Endothelial cell of umbilical vein (primary cell): ENCODE results near the gene CCDC57. TPM values are rescaled to one million over a fixed set of nuclear protein-coding genes. Genes with fewer than 3 reads are reported as not detected.

Experiments
- BruUV-seq: library from RNA; stranded (reverse); fragments of 400-500 nt; replicated peaks from 2 replicates; lab custom pipeline; 2021; lab: Mats Ljungman, UMichigan
- CTCF ChIA-PET: fragments of 300-600, 350-600 bp; sonication (Branson Sonifier 250); formaldehyde crosslinking; loops from one replicate; lab custom pipeline; 2021; ENCODE audit warnings: antibody characterized with exemption, inconsistent platforms; lab: Charles Lee
- POLR2A ChIA-PET: fragments of 300-600, 350-600 bp; sonication (Branson Sonifier 250); formaldehyde crosslinking; loops from one replicate; lab custom pipeline; 2021; ENCODE audit warnings: antibody characterized with exemption, inconsistent platforms; lab: Charles Lee
- DNase-seq: peaks from one replicate; pipeline ENCODE4 v3.0.0-alpha.2; 2011; ENCODE audit warnings: low read depth, low spot score
- FAIRE-seq: peaks from 2 replicates; lab custom pipeline; 2011; peaks lifted over from hg19 to GRCh38; lab: Jason Lieb, UNC
- H2AFZ ChIP-seq: 2 replicates; pipeline ENCODE4 v1.6.0; 2012; ENCODE audit warnings: low read depth, low read length, control low read depth, inconsistent platforms
- H3K27ac ChIP-seq: 2 replicates; pipeline ENCODE4 v1.5.1; 2011; ENCODE audit warnings: low read depth, mild to moderate bottlenecking, control low read depth, low read length, moderate library complexity; ENCODE audit not compliant: insufficient read depth
- H3K27me3 ChIP-seq, 2 experiments: 2 replicates each; pipeline versions ENCODE4 v1.6.0 to v1.6.1; 2011; ENCODE audit warnings: low read length in 2 of 2, mixed read lengths in 1 of 2; ENCODE audit not compliant: control insufficient read depth in 2 of 2, insufficient read depth in 2 of 2
- H3K36me3 ChIP-seq, 2 experiments: 2 replicates in 1 of 2; 3 replicates in 1 of 2; pipeline ENCODE4 v1.5.1; 2011; ENCODE audit warnings: low read length in 2 of 2, mild to moderate bottlenecking in 1 of 2, moderate library complexity in 1 of 2; ENCODE audit not compliant: control insufficient read depth in 2 of 2, insufficient read depth in 2 of 2; ENCODE audit errors: extremely low read depth in 1 of 2
- H3K4me1 ChIP-seq: 3 replicates; pipeline ENCODE4 v1.5.1; 2011; ENCODE audit warnings: mild to moderate bottlenecking, low read length; ENCODE audit not compliant: control insufficient read depth, insufficient read depth; ENCODE audit errors: extremely low read depth
- H3K4me2 ChIP-seq: 2 replicates; pipeline ENCODE4 v1.6.1; 2011; ENCODE audit warnings: low read length, control low read depth, mixed read lengths; ENCODE audit not compliant: insufficient read depth
- H3K4me3 ChIP-seq, 3 experiments: fragments of 200-600 bp in 1 of 3; sonication (generic), shearing (Covaris generic) in 1 of 3; replicated peaks in 1 of 3; 2 replicates each; pipeline ENCODE4 v1.5.1; 2011 to 2016; ENCODE audit warnings: control low read depth in 3 of 3, low read length in 3 of 3, mild to moderate bottlenecking in 2 of 3, inconsistent platforms in 1 of 3, low read depth in 1 of 3, moderate library complexity in 1 of 3; ENCODE audit not compliant: insufficient read depth in 1 of 3
- H3K79me2 ChIP-seq: 2 replicates; pipeline ENCODE4 v1.6.0; 2012; ENCODE audit warnings: low read length, inconsistent platforms; ENCODE audit not compliant: control insufficient read depth, insufficient read depth
- H3K9ac ChIP-seq: replicated peaks from 2 replicates; pipeline ENCODE3; 2011; ENCODE audit warnings: low read length, control low read depth; ENCODE audit not compliant: insufficient read depth; ENCODE audit errors: extremely low read depth
- H3K9me1 ChIP-seq: replicated peaks from 3 replicates; pipeline ENCODE4 v1.6.0; 2011; ENCODE audit warnings: mild to moderate bottlenecking, low read length; ENCODE audit not compliant: control insufficient read depth, insufficient read depth; ENCODE audit errors: extremely low read depth
- H3K9me3 ChIP-seq: replicated peaks from 2 replicates; pipeline ENCODE4 v1.5.1; 2012; ENCODE audit warnings: low read length, inconsistent platforms; ENCODE audit not compliant: control insufficient read depth, insufficient read depth
- H4K20me1 ChIP-seq: replicated peaks from 2 replicates; pipeline ENCODE3; 2011; ENCODE audit warnings: mild to moderate bottlenecking, low read length; ENCODE audit not compliant: control insufficient read depth, insufficient read depth; ENCODE audit errors: extremely low read depth
- CTCF ChIP-seq, 2 donors: IDR thresholded peaks; 1 replicate in 1 of 2; 2 replicates in 1 of 2; pipeline ENCODE4 v1.5.1; 2011; ENCODE audit warnings: low read length in 2 of 2, mild to moderate bottlenecking in 2 of 2, moderate library complexity in 2 of 2, control low read depth in 1 of 2, inconsistent platforms in 1 of 2, low read depth in 1 of 2; ENCODE audit not compliant: insufficient read depth in 1 of 2; ENCODE audit errors: extremely low read depth in 1 of 2
- EZH2 ChIP-seq: IDR thresholded peaks from 2 replicates; pipeline ENCODE4 v1.6.1; 2012; ENCODE audit warnings: borderline replicate concordance, low read depth, mild to moderate bottlenecking, moderate library complexity, low read length, inconsistent platforms; ENCODE audit not compliant: severe bottlenecking
- FOS ChIP-seq: IDR thresholded peaks from 2 replicates; pipeline ENCODE4 v1.6.1; 2011; ENCODE audit warnings: mild to moderate bottlenecking, low read length, moderate library complexity, borderline replicate concordance; ENCODE audit not compliant: insufficient read depth
- GATA2 ChIP-seq: IDR thresholded peaks from 2 replicates; pipeline ENCODE4 v1.7.0; 2011; ENCODE audit warnings: low read depth, mild to moderate bottlenecking, moderate library complexity, mixed read lengths, low read length; ENCODE audit not compliant: insufficient read length, insufficient read depth
- JUN ChIP-seq: IDR thresholded peaks from 2 replicates; pipeline ENCODE4 v1.6.1; 2011; ENCODE audit warnings: borderline replicate concordance, low read depth; ENCODE audit not compliant: insufficient read length, insufficient read depth
- MAX ChIP-seq: IDR thresholded peaks from 2 replicates; pipeline ENCODE4 v1.6.1; 2011; ENCODE audit not compliant: insufficient read depth, insufficient read length
- MYC ChIP-seq: IDR thresholded peaks from one replicate; pipeline ENCODE4 v1.6.1; 2011; ENCODE audit warnings: mild to moderate bottlenecking, low read depth, low read length
- POLR2A ChIP-seq: IDR thresholded peaks from 2 replicates; pipeline ENCODE4 v1.6.1; 2012; ENCODE audit warnings: low read depth, mild to moderate bottlenecking, control low read depth, low read length
- POLR2AphosphoS5 ChIP-seq: IDR thresholded peaks from 2 replicates; pipeline ENCODE4 v1.6.1; 2012; ENCODE audit warnings: low read depth, mild to moderate bottlenecking, control low read depth, low read length, moderate library complexity; ENCODE audit not compliant: insufficient read depth
- dilution Hi-C: fragments of 300-500 bp; cut with MboI; formaldehyde crosslinking; loops from one replicate; pipeline ENCODE4 v1.15.0; 2019; ENCODE audit warnings: low sequenced_read_pairs; ENCODE audit not compliant: extremely low pct_ligation_motif_present
- intact Hi-C: fragments of 100-400 bp; cut with micrococcal nuclease; formaldehyde crosslinking; loops from one replicate; pipeline ENCODE4 v1.10.0; 2022
- polyA plus RNA-seq, 4 experiments: library from polyadenylated mRNA; depleted of rRNA in 3 of 4; stranded (reverse) in 3 of 4; unstranded in 1 of 4; fragments of >200 nt; gene quantifications; 2 replicates each; pipeline versions ENCODE4 v1.2.1 to v1.2.3, GENCODE V29; 2011 to 2012; ENCODE audit warnings: missing spikeins in 1 of 4
- total RNA-seq: library from RNA; stranded (reverse); gene quantifications from 2 replicates; pipeline ENCODE4 v1.2.3, GENCODE V29; 2021

CCDC57 gene
- total and polyA plus RNA-seq, 2 donors (not counting 3 experiments of a cell fraction or from before 2014, with no cell fraction given): 18.6 to 31.6 TPM

- Histone ChIP-seq H3K9me1 (no peaks in the 10 kb centered on the region), H3K9ac (no peak overlapping the region), H3K27me3 (no peaks in the 10 kb centered on the region), H2AFZ (no peak overlapping the region), H3K4me1 (no peaks in the 10 kb centered on the region), H3K79me2 (no peaks in the 10 kb centered on the region), H3K4me3 (no peak overlapping the region), H4K20me1 (no peaks in the 10 kb centered on the region), H3K36me3 (peaks cover 0 to 3% of the 10 kb centered on the region in 2 experiments), H3K9me3 (no peaks in the 10 kb centered on the region), H3K27ac (no peak overlapping the region), H3K4me2 (no peak overlapping the region)
- intact Hi-C loops: no loop called here
- dilution Hi-C loops: no loop called here
- TF ChIP-seq EZH2 (no peak), JUN (no peak), POLR2AphosphoS5 (no peak), POLR2A (no peak), MYC (no peak), MAX (no peak), CTCF (IDR thresholded peaks at IDR 0.05; ENCODE audit: extremely low read depth in 1 of 2, insufficient read depth in 1 of 2, low read depth in 1 of 2, low read length in 2 of 2) (no peak), GATA2 (no peak), FOS (no peak)
- POLR2A ChIA-PET: interaction anchor here (0.5 kb wide), 1 partner anchor 41 kb away, joined by 3 read pairs; no protein-coding TSS in a partner anchor
- CTCF ChIA-PET: interaction anchor here (0.5 to 8.3 kb wide), 3 partner anchors 24 to 127 kb away, joined by 3 to 127 read pairs (median 4); partner anchors contain the start of genes DCXR and RAC3
- BruUV-seq: no TSS peak
- FAIRE-seq (no peak), DNase-seq (no peak)
Observed at GRCh38 chr17:82157046-82158035, 55.3 kb downstream of the CCDC57 start.
